NCI-H2171 treated with DMSO at 0.1 percent for 48 hours (cell line): ENCODE results near the gene OCA2.

ENCODE experiments used
- DNase-seq: peaks from one replicate; lab custom pipeline; 2025; lab: John Stamatoyannopoulos, UW

OCA2 gene

DNA sequence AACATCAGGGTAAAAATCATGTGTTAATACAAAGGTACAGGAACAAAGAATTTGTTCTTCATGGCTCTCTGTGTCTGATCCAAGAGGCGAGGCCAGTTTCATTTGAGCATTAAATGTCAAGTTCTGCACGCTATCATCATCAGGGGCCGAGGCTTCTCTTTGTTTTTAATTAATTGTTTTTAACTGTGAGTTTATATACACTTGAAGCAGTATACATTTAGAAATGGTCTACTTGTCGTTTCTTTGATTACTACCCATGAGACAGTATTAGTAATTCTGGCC, 21.2 kb upstream of the OCA2 start:
- DNase-seq, result no peak

DNA sequence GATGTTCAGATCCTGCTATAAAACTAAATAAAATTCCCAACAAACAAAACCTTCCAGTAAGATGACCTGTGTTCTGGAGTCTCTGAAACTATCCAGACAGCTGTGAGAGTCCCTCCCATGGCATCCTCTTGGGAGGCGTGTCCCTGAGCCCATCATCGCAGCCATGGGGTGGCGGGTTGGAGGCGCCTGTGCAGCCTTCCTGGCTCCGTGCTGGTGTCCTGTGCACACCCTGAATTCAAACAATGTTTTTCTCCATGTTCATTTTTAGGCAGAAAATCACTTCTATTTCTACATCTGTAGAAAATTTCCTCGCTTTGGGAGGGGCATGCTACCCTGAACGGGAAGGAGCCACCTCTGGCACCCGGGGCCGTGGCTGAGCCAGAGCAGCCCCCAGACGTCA, 19.4 kb upstream of the OCA2 start:
- DNase-seq, result no peak

DNA sequence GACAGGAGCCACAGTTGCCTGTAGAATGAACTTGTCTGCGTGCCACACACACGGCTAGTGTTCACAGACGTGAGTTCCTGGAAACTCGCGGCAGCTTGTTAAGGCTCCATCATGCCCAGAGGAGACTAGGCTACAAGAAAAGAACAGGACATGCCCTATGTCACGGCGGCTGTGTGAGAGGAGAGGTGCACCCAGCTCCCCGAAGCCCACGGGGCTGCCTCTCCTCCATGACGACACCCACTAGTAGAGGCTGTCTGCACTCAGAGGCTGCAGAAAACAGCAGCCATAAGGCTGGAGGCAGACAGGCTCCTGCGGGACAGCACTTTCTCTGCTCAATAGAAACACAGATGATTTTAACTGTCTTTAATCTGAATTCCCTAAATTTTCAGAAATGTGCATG, 19.0 kb upstream of the OCA2 start:
- no peak for DNase-seq

DNA sequence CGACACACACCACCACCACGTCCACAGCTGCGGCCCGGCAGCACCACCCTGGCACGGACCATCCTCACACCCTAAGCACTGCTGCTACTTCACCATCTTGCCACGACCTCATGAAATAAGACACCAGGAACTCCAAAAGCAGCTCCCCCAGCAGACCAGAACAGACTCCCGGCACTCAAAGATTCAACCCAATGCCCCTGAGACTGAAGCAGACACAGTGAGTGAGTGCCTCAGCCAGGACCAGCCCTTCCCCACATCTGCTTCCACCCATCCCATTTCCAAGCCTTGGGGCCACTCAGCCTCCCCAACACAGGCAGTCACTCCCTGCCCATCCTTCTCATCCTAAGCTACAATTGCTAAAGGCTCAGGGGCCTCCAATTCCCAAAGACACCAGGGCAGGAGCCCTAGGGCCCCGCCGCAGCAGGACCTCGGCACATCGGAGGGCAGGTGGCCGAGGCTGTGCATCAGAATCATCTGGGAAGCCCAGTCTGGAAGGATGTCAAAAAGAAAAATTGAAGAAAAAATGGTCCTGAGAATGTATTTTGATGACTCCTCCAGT, 18.4 kb upstream of the OCA2 start:
- DNase-seq, result peak; percentile 56

DNA sequence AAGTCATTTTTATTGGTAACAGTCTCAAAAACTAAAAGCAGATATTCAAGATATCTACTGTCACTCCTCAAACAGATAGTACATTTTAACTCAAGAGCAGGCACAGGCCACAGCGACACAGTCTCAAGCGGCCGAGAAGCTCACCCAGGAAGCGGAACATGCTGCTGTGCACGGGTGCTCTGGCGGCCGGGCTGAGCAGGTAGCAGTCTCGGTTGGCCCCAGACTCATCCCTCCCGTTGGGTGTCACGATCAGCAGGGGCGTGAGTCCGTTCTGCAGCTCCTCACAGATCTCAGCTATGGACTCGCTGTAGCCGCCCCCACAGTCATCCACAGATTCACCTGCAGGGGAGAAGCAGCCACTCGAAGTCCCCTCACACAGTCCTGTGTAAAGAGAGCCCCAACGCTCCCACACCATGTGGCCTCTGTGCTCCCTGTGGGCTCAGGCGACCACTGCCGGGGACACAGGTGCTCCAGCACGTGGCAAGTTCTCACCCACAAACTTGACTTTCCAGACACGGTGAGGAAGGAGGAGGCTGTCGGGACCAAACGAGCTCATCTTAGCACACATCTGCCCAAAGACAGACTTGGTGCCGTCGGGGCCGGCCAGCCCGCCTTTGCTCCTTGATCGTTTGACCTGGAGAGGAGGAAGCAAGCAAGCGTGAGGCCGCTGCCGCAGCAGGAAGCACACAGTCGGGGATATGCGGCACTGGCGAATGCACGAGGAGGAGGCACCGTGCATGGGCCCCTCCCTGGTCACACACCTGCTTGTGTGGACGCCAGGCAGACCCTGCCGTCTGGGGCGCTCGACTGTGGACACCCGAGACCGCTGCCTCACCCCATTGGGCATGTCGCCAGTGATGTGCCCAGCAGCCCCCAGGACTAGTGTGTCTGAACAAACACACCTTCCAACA, 17.7 kb upstream of the OCA2 start:
- DNase-seq, result no peak

GRCh38 chr15:28115871-28116270, 16.8 kb upstream of the OCA2 start:
- DNase-seq, result no peak

DNA sequence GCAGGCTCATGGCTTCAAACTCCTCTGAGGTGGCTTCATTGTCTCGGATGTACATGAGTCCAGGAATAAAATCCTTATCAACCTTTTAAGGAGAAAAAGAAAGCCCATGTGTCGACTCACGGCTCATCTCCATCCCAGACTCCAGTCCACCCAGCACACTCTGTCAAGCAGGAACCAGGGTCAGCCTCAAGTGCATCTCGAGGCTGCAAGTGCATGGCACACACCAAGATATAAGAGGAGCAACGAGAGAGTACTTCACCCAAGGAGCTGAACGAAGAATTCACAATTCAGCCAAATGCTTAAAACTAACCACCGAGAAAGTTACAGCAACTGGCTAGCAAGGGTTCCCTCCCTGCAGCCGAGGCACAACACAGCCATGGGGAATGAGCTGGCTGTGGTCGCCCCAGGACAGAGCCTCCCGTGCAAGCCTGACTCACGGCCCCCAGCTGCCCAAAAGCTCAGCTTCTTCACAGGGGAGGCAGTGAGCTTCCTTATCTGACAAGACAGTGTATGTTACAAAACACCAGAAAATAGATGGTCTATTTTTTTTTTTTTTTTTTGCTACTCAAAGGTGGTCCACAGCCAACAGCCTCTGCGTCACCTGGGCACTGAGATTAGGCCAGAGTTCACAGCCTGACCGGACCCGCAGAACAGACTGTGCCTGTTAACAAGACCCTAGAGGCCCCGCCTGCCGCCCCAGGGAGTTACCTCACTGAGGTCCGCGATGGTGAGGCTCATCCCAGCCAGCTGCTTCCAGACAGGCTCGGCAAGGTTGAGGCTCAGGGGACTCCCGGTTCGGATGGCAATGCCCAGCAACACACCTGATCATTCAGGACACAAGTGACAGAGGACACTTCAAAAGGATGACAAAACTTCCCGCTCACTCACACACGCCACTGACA, 15.9 kb upstream of the OCA2 start:
- DNase-seq, result no peak

DNA sequence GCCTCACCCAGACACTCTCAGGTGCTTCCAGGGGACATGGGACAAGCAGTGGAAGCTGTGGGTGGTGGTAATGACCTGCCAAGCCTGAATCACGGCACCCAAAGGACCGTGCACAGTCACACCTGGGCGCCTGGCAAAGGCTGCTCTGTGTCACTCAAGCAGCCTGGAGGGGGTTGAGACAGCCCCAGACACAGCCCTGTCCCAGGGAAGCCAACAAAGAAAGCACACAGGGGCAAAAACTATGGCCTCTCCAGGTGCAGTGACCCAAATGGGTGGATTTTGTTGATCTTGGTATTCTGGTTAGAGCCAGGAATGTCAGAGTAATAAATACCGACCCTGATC, 15.0 kb upstream of the OCA2 start:
- no peak for DNase-seq

- DNase-seq, result peak; percentile 33
These were observed 14.4 kb upstream of the OCA2 start for GRCh38 chr15:28113394-28114113.

DNA sequence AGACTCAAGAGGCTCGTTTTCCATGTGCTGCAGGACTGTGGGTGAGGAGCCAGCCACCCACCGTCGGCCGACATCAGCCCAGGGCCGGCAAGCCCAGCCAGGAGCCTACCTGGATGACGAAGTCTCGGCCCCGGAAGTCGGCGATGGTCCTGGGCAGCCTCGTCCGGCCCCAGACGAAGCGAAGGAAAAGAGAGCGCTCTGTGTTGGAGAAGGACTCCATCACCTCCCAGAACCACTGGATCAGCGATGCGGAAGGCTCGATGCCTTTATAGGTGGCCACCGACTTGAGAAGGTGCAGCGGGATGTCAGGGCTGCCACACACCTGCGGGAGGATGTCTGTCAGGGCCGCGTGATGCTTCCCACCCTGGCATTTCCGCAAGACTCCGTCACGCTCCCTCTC, 13.8 kb upstream of the OCA2 start:
- DNase-seq, result no peak

DNA sequence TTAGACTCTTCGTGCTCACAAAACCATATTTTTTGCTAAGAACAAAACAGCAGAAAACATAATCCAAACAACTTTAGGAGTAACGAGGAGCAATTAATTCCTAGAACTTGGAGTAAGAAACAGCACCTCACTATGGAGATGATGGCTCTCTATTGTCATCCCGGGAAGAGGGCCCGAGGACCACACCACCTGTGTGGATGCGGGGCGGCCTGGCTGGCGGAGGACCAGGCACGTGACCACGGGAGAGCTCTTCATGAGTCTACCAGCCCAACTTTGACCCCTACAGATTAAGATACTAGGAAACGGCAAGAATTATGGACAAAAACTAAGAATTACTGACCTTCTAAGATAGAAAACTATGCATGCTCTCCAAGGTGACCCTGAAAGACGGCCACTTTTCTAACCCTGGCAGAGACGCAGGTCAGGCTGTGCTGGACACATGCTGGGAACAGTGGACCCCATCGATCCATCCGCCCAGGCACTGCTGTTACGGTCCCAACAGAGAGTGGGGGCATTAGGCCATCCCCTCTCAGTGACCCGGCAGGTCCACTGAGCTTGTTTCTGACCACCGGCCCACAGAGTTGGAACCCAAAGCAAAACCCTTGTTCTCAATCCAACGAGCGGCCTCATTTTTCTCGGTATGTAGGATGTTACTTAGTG, 13.1 kb upstream of the OCA2 start:
- no peak for DNase-seq

DNA sequence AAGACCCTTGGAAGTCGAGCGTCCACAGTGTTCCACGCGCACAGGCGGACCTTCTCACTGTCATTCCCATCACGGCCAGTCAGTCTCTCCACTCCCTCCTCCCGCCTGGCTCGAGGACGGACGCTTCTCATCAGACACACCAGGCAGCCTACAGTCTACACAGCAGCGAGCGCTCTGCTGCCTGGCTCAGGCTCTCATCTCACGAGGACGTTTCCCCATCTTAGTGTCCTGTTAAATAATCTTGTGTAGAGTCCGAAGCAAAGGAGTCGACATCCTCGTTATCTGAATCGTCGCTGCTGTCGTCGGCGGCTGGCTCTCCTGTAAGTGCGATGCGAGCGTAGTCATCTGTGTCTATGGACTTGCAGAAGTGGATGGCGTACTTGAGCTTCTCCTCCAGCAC, 12.4 kb upstream of the OCA2 start:
- DNase-seq, result no peak

DNA sequence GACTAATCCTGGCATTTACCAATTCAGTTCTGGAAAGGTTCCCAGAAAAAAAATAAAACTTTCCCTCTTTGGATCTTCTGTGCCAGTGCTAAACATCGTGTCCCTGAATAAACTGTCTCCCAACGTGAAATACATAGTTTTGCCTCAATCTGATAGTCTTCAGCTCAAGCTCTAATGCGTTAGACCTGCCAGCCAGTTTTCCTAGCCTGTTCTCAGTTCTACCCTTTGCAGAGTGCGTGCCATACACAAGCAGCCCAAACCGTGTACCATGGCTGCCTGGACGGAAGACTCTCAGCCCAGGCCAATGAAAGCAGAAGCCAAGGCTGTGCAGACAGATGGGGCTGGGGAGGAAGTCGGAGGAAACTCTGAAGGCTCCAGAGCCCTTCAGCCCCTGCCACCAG, 11.4 kb upstream of the OCA2 start:
- DNase-seq, result peak; percentile 10

- no peak for DNase-seq
These were observed 10.7 kb upstream of the OCA2 start for GRCh38 chr15:28109626-28110455.

- no peak for DNase-seq
These were observed 8.8 kb upstream of the OCA2 start for GRCh38 chr15:28107904-28108275.

DNA sequence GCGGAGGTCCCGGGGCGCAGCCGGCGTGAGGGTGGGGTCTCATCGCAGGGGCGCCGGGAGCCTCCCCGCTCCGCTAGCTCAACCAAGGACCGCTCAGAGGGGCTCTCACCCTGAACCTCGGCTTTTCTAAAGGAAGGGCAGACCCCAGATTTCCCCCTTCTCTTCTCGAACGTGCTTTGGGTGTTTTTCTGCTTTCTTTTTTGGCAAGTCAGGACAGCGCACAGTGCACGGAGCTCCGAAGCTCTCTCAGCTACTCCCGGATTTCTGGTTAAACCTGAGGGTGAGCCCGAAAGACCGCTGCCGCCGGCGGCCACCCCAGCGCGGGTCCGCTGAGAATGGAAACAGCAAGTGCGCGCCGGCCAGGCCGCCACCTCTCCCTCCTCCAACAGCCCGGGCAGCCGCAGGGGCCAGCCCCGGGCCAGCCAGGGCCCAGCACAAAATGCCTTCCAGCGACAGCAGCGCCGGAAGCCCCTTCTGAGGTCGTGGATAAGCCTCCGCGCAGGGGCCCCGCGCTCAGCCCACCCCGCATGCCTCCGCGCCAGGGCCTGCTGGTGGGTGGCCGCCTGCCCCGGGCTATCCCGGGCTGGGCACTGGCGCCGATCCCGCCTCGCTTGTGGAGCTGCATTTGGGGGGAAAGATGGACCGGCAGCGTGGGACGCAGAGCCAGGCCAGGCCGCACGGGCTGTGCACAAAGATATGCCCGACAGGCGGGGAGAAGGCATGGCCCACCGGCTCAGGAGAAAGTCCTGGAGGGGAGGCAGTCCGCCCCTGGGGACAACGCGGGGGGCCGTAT, 8.2 kb upstream of the OCA2 start:
- DNase-seq, result no peak

DNA sequence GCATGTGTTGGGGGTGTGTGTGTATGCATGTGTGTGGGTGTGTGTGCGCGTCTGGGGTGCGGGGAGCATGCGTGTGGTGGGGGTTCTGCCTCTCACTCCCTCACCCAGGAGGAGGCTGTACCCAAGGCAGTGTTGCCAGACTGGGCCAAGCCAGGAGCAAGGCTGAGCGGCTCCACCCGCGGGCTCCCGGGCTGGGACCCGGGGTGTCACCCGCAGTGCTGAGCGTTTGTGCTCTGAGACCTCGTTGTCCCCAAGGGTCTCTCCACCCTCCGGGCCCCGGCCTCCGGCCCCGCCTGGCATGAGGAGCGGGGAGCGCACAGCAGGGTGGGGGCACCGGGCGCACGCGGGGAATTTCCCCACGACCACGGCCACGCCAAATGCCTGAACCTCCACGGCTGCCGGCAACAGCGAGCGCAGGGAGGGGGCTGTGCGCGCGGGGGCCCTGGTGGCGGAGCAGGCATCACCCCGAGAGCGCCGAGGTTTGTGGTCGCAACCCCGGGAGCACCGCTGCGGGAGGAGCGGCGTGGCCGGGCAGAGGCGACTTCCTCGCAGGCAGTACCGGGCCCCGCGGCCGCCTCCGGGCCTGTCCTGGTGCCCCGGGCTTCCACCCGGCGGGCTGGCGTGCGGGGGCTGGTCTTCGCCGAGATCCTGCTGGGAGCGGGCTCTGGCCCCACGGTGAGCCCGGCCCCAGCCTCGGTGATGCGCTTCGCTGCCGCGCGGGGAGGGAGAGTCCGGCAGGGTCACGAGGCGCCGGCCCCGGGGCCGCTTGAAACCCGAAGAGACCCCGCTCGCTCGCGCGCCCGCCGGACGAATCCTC, 7.4 kb upstream of the OCA2 start:
- no peak for DNase-seq

GRCh38 chr15:28105793-28106192, 6.7 kb upstream of the OCA2 start:
- no peak for DNase-seq

- no peak for DNase-seq
These were observed 6.2 kb upstream of the OCA2 start for GRCh38 chr15:28105224-28105791.
